ENCODE measurements around the gene KSR1. TPM values are rescaled to one million over a fixed set of nuclear protein-coding genes. Genes with fewer than 3 reads are reported as not detected.

Gene KSR1
- total and polyA plus RNA-seq, 2 experiments from 2014 or later, result 7.8 to 53.2 TPM

DNA sequence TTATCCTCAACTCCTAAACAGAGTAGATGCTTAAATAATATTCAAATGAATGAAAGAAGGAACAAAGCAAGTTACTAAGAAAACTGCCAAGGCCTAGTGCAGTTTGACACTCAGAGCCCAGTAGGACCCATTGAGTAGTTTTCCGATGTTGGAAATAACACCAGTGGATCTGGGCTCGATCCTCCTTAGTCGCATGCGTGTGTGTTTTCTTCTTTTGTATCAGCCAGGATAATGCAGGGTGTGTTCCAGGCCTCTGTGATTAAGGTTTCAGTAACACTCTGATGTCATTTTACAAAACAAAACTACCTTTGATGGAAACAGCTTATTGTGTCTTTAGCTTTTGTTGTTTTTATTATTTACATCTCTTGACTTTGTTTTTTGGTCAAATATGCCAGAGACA lies 24.5 kb downstream of the KSR1 start:
- Mint-ChIP-seq H3K9me3 (no peaks in the 10 kb centered on the region), H3K4me1 (peaks cover 58% of the 10 kb centered on the region), H3K27ac (peak overlapping the region; percentile 56; the same call in 1 of the 2 replicates), H3K36me3 (ENCODE audit: low read depth) (no peaks in the 10 kb centered on the region; the same call in 2 of the 3 replicates), H3K4me3 (no peak overlapping the region), H3K27me3 (ENCODE audit: insufficient read depth, low read depth, poor library complexity) (peaks cover 3% of the 10 kb centered on the region)
- peak overlapping the region; percentile 65 for H3K4me2 ChIP-seq
- no peak overlapping the region for H2AFZ ChIP-seq
- no peaks in the 10 kb centered on the region for H3K27me3 ChIP-seq (ENCODE audit: insufficient read depth)
- no peak for ATAC-seq
- TF ChIP-seq NANOG (IDR thresholded peaks at IDR 0.05; ENCODE audit: borderline replicate concordance), result no peak
- no peak for TF ChIP-seq POLR2AphosphoS5 (IDR thresholded peaks at IDR 0.05; ENCODE audit: low read depth)
- TF ChIP-seq, protein P1, sequence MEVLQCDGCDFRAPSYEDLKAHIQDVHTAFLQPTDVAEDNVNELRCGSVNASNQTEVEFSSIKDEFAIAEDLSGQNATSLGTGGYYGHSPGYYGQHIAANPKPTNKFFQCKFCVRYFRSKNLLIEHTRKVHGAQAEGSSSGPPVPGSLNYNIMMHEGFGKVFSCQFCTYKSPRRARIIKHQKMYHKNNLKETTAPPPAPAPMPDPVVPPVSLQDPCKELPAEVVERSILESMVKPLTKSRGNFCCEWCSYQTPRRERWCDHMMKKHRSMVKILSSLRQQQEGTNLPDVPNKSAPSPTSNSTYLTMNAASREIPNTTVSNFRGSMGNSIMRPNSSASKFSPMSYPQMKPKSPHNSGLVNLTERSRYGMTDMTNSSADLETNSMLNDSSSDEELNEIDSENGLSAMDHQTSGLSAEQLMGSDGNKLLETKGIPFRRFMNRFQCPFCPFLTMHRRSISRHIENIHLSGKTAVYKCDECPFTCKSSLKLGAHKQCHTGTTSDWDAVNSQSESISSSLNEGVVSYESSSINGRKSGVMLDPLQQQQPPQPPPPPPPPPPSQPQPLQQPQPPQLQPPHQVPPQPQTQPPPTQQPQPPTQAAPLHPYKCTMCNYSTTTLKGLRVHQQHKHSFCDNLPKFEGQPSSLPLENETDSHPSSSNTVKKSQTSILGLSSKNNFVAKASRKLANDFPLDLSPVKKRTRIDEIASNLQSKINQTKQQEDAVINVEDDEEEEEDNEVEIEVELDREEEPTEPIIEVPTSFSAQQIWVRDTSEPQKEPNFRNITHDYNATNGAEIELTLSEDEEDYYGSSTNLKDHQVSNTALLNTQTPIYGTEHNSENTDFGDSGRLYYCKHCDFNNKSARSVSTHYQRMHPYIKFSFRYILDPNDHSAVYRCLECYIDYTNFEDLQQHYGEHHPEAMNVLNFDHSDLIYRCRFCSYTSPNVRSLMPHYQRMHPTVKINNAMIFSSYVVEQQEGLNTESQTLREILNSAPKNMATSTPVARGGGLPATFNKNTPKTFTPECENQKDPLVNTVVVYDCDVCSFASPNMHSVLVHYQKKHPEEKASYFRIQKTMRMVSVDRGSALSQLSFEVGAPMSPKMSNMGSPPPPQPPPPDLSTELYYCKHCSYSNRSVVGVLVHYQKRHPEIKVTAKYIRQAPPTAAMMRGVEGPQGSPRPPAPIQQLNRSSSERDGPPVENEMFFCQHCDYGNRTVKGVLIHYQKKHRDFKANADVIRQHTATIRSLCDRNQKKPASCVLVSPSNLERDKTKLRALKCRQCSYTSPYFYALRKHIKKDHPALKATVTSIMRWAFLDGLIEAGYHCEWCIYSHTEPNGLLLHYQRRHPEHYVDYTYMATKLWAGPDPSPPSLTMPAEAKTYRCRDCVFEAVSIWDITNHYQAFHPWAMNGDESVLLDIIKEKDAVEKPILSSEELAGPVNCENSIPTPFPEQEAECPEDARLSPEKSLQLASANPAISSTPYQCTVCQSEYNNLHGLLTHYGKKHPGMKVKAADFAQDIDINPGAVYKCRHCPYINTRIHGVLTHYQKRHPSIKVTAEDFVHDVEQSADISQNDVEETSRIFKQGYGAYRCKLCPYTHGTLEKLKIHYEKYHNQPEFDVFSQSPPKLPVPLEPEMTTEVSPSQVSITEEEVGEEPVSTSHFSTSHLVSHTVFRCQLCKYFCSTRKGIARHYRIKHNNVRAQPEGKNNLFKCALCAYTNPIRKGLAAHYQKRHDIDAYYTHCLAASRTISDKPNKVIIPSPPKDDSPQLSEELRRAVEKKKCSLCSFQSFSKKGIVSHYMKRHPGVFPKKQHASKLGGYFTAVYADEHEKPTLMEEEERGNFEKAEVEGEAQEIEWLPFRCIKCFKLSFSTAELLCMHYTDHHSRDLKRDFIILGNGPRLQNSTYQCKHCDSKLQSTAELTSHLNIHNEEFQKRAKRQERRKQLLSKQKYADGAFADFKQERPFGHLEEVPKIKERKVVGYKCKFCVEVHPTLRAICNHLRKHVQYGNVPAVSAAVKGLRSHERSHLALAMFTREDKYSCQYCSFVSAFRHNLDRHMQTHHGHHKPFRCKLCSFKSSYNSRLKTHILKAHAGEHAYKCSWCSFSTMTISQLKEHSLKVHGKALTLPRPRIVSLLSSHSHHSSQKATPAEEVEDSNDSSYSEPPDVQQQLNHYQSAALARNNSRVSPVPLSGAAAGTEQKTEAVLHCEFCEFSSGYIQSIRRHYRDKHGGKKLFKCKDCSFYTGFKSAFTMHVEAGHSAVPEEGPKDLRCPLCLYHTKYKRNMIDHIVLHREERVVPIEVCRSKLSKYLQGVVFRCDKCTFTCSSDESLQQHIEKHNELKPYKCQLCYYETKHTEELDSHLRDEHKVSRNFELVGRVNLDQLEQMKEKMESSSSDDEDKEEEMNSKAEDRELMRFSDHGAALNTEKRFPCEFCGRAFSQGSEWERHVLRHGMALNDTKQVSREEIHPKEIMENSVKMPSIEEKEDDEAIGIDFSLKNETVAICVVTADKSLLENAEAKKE (CRISPR knock-in tag; IDR thresholded peaks at IDR 0.05), result no peak
- TF ChIP-seq, protein P2, sequence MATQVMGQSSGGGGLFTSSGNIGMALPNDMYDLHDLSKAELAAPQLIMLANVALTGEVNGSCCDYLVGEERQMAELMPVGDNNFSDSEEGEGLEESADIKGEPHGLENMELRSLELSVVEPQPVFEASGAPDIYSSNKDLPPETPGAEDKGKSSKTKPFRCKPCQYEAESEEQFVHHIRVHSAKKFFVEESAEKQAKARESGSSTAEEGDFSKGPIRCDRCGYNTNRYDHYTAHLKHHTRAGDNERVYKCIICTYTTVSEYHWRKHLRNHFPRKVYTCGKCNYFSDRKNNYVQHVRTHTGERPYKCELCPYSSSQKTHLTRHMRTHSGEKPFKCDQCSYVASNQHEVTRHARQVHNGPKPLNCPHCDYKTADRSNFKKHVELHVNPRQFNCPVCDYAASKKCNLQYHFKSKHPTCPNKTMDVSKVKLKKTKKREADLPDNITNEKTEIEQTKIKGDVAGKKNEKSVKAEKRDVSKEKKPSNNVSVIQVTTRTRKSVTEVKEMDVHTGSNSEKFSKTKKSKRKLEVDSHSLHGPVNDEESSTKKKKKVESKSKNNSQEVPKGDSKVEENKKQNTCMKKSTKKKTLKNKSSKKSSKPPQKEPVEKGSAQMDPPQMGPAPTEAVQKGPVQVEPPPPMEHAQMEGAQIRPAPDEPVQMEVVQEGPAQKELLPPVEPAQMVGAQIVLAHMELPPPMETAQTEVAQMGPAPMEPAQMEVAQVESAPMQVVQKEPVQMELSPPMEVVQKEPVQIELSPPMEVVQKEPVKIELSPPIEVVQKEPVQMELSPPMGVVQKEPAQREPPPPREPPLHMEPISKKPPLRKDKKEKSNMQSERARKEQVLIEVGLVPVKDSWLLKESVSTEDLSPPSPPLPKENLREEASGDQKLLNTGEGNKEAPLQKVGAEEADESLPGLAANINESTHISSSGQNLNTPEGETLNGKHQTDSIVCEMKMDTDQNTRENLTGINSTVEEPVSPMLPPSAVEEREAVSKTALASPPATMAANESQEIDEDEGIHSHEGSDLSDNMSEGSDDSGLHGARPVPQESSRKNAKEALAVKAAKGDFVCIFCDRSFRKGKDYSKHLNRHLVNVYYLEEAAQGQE (IDR thresholded peaks at IDR 0.05; ENCODE audit: unreplicated experiment), result no peak
- H4K20me1 ChIP-seq (replicated peaks; ENCODE audit: insufficient read depth), result peaks cover 3% of the 10 kb centered on the region; the same call in 1 of the 2 replicates
- no peaks in the 10 kb centered on the region for H3K36me3 ChIP-seq (ENCODE audit: insufficient read depth)
- peak overlapping the region; percentile 81; the same call in 1 of the 2 replicates for H3K27ac ChIP-seq (ENCODE audit: low read depth)
- H3K79me2 ChIP-seq (replicated peaks; ENCODE audit: insufficient read depth), result peaks cover 94% of the 10 kb centered on the region
- no peak overlapping the region for H3K4me3 ChIP-seq
- H3K4me1 ChIP-seq (ENCODE audit: insufficient read depth), result peaks cover 50% of the 10 kb centered on the region
- 0 out of 2 replicates have a peak, but pooled peaks cover 5% of the 10 kb centered on the region for H3F3A ChIP-seq (replicated peaks; ENCODE audit: low read depth)
- DNase-seq (ENCODE audit: low spot score), result no peak
- H3K9me2 ChIP-seq (ENCODE audit: insufficient read depth), result no peaks in the 10 kb centered on the region
